CD1c-positive myeloid dendritic cell (primary cell): ENCODE measurements around the gene BRINP2.

Experiments used
- DNase-seq: peaks from one replicate; pipeline ENCODE4 v3.0.0-alpha.2; 2016; ENCODE audit errors: extremely low spot score

BRINP2 gene

DNA sequence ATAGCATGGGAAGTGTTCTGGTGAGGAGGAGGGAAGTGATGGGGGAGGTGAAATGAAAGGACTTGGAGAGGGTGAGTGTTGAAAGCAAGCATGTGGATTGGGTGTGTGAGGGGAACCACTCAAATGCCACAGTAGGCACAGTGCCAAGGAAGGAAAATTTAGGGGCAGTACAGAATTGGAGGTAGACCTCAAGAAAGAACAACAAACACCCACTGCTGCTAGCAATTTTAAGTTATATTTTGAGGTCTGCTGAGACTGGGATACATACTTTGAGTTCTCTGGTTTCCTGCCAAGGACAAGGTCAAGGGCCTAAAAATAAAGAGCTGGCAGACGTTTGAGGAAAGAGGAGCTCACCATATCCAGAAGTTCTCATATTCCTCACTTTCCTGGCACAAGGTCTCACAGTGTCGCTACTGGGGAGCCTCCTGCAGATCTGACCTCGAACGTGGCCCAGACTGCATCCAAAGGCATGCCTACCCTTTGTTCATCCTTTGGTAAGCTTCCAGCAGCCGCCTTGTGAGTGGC is 104.0 kb downstream of the BRINP2 start:
- DNase-seq: no peak

DNA sequence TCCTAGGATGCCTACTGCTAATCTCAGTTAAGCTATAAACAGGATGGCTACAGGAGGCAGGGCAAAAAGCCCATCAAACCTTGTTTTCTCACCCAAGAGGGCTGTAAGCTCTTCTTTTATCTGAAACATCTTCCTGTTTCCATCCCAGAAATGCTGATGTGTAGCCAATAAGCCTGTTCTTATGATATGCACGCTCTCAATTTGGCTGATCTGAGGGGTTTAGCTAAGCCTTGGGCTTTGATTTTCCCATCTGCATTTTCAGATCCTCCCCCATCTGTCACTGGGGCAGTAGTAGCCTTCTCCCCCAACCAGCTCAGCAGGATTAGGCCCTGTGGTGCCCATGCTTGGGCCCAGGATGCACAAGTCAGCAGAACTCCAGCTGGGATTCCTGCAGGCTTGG is 105.0 kb downstream of the BRINP2 start:
- no peak for DNase-seq

DNA sequence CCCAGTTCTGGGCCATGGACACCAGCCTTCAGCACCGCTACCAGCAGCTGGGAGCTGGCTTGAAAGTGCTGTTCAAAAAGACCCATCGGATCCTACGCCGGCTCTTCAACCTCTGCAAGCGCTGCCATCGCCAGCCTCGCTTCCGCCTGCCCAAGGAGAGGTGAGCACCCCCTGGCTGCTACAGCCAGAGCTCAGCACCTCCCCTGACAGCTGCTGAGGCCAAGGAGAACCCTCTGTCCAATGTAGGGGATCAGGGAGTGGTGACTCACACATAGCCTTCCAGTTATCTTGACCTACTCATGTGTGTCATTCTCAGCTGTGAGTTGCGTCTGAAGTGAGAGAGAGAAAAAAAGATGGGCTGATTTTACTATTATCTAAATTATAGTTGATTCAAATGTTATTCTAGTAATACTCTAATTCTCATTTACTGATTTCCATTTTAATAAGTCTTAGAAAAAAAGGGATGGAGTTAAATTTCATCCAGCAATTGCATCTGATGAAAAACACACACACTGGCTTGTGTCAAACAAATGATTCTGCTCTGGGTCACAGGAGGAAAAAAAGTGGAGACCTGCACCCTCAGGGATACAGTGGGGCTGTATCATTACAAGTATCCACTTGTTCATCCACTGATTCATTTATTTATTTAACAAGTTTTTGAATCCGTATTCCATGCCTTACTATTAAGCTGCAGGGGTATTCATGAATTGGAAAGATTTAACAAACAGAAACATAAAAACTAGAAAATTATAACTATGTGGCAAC is 108.0 kb downstream of the BRINP2 start:
- DNase-seq: no peak

DNA sequence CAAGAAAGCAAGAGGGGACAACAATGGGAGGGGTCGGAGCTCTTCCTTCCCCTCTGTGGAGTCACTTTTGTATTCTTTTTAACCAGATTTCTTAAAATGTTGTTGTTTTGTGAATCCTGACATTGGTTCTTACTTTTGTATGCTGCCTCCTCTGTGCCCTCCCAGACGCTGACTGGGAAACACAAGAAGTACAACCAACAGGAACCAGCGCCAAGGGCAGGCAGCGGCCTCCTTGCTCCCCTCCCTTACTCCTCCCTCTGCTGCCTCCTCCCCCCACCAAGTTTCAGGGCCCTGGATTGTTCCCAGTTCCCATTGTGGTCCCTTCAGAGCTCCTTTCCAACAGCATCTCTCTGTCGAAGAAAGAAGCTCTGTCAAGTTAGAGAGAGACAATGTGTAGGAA is 111.1 kb downstream of the BRINP2 start:
- no peak for DNase-seq

DNA sequence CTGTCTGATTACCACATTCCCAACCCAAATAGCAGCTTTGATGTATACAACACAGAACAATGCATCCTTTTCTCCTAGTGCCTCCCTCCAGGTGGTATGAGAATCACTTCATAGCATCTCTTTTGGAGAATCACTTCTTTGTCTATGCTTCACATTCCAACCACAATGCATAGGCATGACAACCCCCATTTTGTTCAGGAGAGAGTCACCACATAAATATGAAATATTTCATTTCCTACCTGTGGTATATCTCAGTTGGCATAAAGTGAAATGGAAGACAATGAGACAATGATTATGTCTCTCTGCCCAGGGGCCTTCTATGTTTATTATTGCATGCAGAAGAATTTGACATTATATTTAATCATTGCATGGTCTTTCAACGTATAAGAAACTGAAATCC is 112.2 kb downstream of the BRINP2 start:
- DNase-seq: no peak

DNA sequence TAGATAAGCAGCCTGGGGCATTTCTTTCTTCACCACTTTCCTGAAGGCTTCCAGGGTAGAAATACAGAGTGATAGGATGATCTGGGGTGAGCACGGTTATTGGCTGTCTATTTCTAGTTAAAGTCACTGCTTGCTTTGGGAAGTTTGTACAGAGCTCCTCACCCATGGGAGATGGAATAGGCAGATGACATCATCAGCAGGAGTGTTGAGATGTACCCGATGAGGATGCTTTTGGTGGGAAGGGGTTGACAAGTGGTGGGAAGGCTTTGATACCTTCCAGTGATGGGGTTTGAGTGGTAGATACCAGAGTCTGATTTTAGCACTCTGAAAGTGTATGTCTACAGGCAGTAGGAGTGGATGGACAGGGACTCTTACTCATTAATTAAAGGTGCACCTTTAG is 112.6 kb downstream of the BRINP2 start:
- DNase-seq: no peak

DNA sequence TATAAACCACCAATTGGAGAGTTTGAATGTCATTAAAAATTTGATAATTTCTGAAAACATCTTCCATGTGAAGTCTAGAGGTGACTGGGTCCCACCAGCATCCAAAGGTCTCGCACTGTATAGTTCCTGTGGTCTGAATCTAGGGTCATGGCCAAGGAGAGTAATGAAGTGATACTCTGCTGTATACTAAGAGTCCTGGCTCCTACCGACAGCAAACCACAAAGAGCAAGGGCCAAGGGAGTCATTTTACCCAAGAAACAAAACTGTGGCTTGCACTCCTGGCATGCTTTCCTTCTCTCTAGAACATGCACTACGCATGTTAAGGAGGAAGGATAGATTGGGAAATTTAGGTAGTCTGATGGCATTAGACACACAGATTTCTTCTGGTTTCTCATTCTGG is 115.6 kb downstream of the BRINP2 start:
- DNase-seq: no peak

DNA sequence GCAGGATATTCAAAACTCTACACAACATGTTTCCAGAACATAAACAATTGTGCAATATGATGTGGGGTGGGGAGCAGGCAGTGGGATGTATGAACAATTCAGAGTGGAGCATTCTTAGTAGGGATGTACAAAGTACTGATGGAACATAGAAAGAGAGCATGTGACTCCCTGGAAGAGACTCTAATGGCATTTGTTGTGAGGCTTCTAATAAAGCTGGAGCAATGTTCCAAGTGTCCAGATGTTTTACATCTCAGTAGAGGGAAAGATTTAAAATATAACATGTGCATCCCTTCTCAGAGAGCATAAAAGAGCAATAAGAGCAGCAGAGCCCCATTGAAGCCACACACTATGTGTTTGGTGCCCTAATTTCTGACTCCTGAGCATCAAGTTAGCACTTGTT is 116.5 kb downstream of the BRINP2 start:
- DNase-seq: no peak

DNA sequence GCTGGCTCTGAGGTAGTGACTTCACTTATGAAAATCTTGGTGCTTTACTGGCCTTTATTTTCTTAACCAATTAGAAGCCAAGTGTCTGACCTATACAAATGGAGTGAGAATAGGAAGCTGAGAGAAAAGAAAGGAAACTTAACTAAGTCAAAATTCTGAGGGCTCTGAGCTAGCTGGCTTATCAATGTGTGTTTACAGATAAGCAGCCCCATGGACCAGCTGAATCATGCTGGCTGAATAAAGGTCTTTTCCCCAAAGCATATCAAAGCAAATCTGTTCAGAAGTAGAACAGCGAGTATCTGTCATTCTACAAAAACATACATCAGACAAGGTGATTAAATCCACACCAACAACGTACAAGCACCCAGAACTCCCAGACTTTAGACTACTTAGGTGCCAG is 117.2 kb downstream of the BRINP2 start:
- DNase-seq: no peak

DNA sequence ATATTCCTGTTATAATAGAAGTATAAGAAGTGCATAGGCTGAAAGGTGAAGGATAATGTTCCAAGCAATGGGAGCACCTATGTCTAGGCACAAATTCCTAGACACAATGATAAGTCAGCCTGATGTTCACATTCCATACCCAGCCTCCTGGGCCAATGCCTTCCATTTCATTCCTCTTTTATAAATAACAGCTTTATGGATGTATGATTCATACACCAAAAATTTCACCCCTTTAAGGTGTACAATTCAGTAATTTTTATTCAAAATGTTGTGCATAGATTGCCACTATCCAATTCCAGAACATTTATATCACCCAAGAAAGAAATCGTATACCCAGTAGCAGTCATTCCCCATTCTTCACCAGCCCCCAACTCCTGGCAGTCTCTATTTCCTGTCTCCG is 118.8 kb downstream of the BRINP2 start:
- DNase-seq: no peak

DNA sequence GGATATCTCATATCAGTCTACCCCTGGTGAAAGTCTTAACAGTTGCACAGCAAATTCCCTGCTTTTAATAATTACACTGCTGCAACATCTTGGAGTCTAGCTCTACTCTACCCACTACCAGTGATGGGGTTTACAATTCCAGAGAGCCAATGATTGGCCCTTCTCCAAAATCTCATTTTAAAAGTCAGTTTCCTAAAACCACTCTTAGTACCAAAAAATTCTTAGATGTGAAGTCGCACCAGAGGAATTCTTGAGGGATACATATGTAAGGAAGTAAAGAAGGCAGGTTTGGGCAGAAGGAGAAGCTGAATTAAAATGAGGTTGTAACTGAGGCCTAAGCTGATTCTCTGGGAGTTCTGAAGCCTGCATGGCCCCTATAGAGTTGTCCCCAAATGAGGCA is 129.7 kb downstream of the BRINP2 start:
- no peak for DNase-seq

DNA sequence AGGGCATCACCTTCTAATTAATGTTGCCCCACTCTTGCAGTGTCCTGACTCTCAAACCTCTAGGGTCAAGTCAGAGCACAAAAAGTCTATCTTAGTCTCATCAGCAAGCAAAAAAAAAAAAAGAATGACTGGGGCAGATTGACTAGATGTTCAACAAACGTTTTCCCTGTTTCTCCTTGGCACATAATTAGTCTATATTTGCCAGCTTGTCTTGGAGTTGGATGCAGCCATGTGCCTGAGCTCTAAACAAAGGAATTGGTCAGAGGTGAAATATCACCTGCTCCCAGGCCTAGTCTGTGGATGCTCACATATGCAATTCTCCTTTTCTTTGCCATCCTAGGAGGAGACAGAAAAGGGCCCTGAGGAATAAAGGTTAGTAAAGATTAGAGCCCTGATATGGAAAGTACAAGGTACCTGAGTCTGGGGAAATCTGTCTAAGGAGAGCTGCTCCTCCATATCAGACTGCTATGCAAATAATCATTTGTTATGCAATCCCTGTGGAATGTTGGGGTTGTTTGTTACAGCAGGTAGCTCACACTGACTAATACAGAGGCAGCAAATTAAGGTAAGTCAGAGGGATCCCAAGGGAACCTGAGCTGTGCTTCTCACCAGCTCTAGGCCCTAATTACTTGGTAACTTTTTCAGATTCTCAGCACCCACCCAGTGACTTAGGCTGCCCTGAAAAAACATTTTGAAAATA is 130.8 kb downstream of the BRINP2 start:
- no peak for DNase-seq

DNA sequence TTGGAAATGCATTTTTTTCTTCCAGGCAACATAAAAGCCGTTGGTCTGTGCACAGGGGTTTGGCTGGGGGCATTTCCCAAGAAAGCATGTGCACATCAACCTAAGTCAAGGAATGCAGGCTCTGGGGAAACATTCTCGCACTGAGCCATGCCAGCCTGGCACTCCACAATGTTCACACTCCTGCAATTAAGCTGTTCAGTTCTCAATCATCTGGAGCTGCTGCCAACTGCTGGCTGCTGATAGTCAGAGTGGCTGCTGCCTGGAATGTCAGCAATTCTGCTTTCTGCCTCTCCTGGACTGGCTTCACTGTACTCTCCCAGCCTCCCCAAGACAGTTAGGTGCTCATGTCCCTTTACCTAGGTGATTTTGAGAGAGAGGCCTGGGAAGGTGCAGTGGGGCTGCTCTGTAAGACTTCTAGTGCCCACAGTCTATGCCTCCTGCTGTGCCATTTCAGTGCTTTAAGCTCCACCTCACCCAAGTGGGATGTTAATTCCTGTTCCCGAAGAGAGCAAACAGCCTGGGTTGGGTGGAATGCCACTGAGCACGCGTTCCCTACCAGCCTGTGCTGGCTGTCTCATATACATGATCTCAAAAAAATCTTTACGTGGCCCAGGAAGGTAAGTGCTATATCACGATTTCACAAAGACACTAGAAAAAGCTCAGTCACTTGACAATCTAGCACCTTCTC is 131.7 kb downstream of the BRINP2 start:
- no peak for DNase-seq

DNA sequence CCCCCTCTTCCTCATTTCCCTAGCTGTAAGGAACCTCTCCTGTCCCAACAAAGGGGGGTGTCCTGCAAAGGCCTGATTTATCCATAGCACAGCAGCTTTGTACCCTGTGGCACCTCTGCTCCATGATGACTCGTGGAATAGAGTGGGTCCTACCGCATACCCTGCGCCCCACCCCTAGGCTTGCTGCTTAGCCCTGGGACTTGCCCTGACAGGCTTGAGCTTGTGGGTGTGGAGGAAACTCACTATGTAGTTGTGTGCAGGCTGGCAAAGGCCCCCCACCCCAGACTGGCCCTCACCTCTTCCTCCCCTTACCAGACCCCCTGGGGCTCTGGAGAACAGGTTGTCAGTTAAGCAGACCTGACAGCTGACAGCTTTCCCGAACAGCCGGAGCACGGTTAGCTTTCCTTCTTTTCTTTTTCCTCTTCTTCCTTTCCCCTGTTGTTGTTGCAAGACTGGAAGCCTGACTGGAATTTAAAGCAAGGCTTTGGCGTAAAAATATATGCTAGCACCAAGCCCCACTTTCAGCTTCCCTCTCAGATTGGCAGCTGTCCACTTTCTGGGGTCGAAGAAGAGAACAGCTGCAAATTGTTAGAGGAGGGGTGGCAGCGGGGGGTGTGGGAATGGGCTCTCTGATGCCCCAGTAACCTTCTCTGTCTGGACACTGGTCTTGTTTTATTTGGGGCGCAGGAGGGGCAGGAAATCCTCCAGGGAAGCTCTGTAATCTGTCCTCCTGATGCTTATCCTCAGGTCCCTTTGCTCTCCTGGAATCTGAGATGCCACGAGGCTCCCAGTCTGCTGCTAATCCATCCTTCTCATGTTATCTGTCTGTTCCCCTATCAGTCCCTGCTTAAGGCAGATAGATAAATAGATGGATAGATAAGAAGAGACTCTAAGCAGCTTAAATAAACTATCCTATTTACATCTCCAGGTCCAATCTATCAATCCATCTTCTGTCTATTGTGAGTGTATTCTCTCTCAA is 134.6 kb downstream of the BRINP2 start:
- no peak for DNase-seq

DNA sequence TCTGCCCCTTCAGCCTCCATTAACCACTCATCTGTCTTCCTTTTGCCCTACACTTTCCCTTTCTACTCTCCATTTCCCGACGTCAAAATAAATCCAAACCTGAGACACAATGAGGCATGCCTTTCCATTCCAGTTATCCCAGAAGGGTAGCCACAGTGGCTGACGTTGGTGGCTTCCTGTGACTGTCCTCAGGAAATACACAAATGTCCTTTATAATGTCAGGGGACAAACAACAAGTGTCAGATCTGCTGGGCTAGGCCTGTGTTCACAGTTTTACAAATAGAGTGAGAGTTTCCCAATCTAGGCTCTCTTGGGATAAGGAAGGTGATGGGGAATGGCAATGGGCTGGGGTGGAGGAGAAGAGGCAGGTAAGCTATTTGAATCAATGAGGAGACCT is 135.3 kb downstream of the BRINP2 start:
- no peak for DNase-seq

DNA sequence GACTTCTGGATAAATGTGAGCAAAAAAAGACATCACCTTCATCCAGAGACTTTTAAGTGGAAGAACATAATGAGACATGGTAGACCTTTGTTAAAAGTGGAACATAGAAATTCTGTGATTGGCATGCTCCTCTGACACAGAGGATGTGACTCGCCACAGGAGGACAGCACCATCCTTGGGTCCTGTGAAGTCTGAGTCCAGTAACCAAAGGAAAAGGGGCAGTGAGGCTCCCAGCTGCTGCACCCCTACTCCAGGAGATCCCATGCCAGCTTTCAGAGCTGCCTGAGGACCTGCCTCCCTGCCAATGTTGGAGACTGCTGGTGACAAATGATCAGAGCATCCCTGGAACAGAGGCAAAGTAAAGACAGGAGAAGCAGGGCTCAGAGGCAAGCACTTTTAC is 136.2 kb downstream of the BRINP2 start:
- no peak for DNase-seq

DNA sequence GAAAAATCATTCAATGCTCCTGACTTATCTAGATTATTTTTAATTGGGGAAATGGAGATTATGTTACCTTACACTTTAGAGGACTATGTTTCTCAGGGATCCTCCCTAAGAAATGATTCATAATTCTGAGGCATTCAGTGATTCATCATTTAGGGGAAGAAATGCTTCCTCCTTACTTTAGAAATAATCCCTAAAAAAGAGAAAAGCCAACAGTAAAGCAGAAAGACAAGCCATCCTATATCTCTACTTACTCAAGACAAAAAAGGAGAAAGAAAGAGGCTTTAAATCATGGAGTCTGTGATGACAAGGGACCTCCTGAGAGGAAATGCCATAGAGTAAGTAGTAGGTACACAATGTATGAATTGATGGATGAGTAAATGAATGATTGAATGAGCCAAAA is 137.0 kb downstream of the BRINP2 start:
- no peak for DNase-seq

DNA sequence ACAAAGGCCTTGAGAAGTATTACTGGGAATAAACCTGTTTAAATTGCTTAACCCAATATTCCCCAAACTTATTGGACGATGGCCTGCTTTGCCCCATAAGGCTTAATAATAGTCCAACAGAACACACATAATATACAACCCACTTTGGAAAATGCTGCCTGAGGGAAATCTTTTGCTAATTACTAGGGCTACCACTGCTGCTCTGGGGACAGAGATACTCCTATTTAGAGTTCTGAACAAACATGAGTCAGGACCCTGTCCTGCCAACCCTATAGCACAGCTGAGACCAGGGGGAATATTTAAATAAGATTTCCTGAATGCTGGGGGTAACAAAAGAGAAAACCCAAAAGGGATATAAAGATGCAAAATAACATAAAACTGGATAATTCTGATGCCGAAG is 139.1 kb downstream of the BRINP2 start:
- no peak for DNase-seq

DNA sequence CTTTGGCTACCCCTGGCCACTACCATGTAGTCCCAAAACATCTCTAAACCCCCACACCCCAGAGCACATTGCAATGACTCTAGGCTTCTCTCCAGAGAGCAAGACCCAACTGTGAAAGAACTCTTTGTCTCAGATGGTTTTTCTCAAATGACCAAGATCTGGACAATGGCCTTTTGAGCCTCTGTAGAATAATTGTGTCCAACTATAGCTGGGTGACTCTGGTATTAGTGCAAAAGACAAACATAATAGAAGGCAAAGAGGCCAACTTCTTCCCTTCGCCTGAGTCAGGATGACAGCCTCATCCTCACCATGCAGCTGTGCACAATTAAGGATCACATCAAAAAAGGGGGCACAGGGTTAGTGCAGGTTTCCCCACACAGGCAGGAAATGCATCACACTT is 139.6 kb downstream of the BRINP2 start:
- DNase-seq: no peak

DNA sequence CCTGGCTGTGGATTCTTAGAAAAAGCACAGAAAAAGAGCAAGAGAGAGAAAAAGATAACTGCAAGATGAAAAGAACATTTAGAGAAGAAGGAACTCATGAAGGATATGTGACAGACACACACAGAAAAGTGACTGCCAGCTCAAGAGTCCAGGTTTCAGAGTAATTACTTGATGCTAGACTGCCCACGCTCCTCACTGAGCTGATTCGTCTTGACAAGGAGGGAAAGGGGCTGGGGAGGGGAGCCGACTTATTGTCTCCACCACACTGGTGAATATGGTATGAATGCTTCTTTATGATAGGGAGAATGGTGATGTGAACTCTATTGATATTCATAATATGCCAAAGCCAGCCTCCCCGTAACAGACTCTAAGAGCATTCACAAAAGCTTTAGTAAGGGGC is 140.4 kb downstream of the BRINP2 start:
- DNase-seq: no peak

DNA sequence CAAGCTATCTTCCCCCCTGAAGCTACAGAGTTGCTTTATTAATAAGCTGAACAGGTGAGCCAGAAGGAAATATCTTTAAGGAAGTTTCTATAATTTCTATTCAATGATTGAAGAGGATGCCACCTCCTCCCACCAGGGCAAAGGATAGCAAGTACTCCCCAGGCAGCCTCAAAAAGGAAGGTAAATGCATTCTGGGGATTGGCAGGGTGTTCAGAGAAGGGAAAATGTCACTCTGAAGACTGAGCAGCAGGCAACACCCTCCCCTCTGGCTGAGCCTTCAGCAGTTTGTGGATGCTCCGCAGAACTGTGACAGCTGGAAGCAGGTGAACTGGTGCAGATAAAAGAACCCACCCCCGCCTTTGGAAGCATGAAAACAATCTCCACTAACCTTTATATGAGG is 140.8 kb downstream of the BRINP2 start:
- DNase-seq: no peak

DNA sequence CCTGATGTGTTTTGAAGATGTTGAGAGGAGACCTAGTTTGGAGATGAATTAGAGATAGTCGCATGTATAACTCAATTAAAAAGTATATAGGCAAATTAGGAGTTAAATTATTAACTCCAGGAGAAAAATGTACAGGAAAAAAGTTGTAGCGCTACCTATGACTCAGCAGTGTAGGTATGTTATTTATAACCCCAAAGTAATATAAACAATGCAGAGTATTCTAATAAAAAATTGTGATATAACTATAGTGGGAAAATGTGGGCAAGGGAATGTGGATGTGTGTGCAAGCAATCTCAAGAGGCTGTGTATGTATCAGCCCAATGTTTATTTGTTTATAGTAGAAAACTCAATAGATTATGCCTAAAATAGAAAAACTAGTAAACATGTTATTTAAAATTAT is 144.5 kb downstream of the BRINP2 start:
- no peak for DNase-seq
